ENCODE measurements around the gene NAGPA. TPM values are rescaled to one million over a fixed set of nuclear protein-coding genes. Genes with fewer than 3 reads are reported as not detected.

The NAGPA gene
- polyA plus RNA-seq, 4 donors, result 13.2 to 26.8 (median 21.5) TPM

GRCh38 chr16:4982056-4982867 lies 51.5 kb downstream of the NAGPA start:
- H3K36me3 ChIP-seq (ENCODE audit: control insufficient read depth in 3 of 3, insufficient read depth in 2 of 3, low read depth in 1 of 3, low read length in 3 of 3), result no peaks in the 10 kb centered on the region
- H3K4me1 ChIP-seq (ENCODE audit: control insufficient read depth in 3 of 3, insufficient read depth in 2 of 3, low read depth in 1 of 3, low read length in 2 of 3), result no peaks in the 10 kb centered on the region
- peaks cover 0 to 13% (median 5%) of the 10 kb centered on the region in 3 donors for H3K27me3 ChIP-seq (ENCODE audit: control insufficient read depth in 3 of 3, insufficient read depth in 3 of 3, low read length in 3 of 3)
- 53 to 63% (median 60%) methylated on average over 18 to 20 of the region's 20 CpGs for WGBS, 3 donors
- H3K9me3 ChIP-seq (ENCODE audit: control insufficient read depth in 2 of 2, insufficient read depth in 1 of 2, low read depth in 1 of 2, low read length in 1 of 2), result no peaks in the 10 kb centered on the region
- DNase-seq (no peak), FAIRE-seq (no peak)
- no peak overlapping the region for H3K27ac ChIP-seq (ENCODE audit: low read depth in 1 of 3, low read length in 2 of 3)
- H3K4me3 ChIP-seq (ENCODE audit: low read depth in 1 of 3, low read length in 3 of 3), result no peak overlapping the region

DNA sequence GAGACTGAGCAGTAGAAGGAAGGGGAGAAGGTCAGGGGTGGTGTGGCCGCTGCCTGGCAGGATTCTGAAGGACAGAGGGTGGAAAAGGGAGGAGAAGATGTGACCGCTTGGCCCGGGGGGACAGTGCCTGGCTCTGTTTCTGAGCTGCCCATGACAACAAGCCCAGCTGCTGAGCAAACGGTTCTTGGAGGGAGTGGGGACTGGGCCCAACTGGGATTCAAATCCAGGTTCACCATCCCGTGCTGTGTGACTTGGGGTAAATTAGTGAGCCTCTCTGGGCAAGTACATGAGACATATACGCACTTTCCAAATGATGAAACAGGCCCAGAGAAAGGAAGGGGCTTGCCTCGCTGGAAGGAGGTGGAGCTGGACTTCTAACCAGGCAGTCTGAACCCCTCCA lies 52.3 kb downstream of the NAGPA start:
- 71 to 82% (median 79%) methylated on average over 7 of the region's 7 CpGs for WGBS, 3 donors
- peaks cover 0 to 1% of the 10 kb centered on the region in 2 donors for H3K9me3 ChIP-seq (ENCODE audit: control insufficient read depth in 2 of 2, insufficient read depth in 1 of 2, low read depth in 1 of 2, low read length in 1 of 2)
- H3K27ac ChIP-seq (ENCODE audit: low read depth in 1 of 3, low read length in 2 of 3), result no peak overlapping the region
- FAIRE-seq, result no peak
- DNase-seq, result no peak
- no peaks in the 10 kb centered on the region for H3K36me3 ChIP-seq (ENCODE audit: control insufficient read depth in 3 of 3, insufficient read depth in 2 of 3, low read depth in 1 of 3, low read length in 3 of 3)
- no peak overlapping the region for H3K4me3 ChIP-seq (ENCODE audit: low read depth in 1 of 3, low read length in 3 of 3)
- peaks cover 0 to 9% (median 4%) of the 10 kb centered on the region in 3 donors for H3K27me3 ChIP-seq (ENCODE audit: control insufficient read depth in 3 of 3, insufficient read depth in 3 of 3, low read length in 3 of 3)
- H3K4me1 ChIP-seq (ENCODE audit: control insufficient read depth in 3 of 3, insufficient read depth in 2 of 3, low read depth in 1 of 3, low read length in 2 of 3), result no peaks in the 10 kb centered on the region

- Histone ChIP-seq H3K36me3 (ENCODE audit: control insufficient read depth in 3 of 3, insufficient read depth in 2 of 3, low read depth in 1 of 3, low read length in 3 of 3) (no peaks in the 10 kb centered on the region), H3K27ac (ENCODE audit: low read depth in 1 of 3, low read length in 2 of 3) (no peak overlapping the region), H3K27me3 (ENCODE audit: control insufficient read depth in 3 of 3, insufficient read depth in 3 of 3, low read length in 3 of 3) (peaks cover 0 to 4% (median 4%) of the 10 kb centered on the region in 3 donors), H3K4me1 (ENCODE audit: control insufficient read depth in 3 of 3, insufficient read depth in 2 of 3, low read depth in 1 of 3, low read length in 2 of 3) (no peaks in the 10 kb centered on the region), H3K4me3 (ENCODE audit: low read depth in 1 of 3, low read length in 3 of 3) (no peak overlapping the region), H3K9me3 (ENCODE audit: control insufficient read depth in 2 of 2, insufficient read depth in 1 of 2, low read depth in 1 of 2, low read length in 1 of 2) (peaks cover 0 to 6% of the 10 kb centered on the region in 2 donors)
- FAIRE-seq (no peak), DNase-seq (no peak)
- WGBS, 3 donors, result 56 to 72% (median 57%) methylated on average over 10 of the region's 10 CpGs
Measured at GRCh38 chr16:4980691-4981090, 53.0 kb downstream of the NAGPA start.

DNA sequence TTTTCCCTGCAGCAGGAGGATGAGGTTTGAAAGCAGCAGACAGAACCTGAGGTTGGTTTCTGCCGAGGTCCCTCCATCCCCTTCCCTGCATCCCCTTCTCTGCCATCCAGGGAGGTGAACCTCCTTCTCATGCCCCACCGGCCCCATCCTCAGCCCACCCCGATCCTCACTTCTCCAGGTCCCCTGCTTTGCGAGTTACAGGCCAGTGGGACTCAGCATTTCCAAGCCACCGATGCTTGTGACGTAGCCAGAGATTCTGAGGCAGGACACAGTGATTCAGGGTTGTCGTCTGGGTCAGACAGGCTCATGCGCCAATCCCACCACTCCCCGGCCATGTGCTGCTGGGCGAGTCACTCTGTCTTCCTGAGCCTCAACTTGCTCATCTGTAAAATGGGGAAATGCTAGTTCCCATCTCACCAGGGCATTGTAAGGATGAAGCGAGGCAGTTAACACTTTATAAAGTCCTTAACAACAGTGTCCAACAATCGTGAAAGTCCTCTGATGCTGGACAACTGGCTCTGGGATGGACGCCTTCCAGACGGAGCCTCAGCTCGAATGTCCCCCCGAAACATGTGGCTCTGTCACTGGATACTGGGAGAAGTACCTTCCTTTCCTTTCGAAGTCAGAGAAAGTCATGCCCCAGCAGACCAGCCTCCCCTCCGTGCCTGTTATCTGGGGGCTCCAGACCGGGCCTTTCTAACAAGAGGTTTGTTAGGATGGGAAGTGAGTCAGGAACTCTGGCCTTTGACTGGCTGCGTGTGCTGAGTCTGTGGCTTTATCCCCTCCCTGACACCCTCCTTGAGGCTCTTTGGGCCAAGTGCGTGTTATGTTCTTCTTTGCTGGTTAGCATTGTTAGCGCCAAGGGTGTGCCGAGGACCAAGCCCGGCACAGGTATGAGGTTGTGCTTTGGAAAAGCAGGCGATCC lies 53.7 kb downstream of the NAGPA start:
- no peaks in the 10 kb centered on the region for H3K4me1 ChIP-seq (ENCODE audit: control insufficient read depth in 3 of 3, insufficient read depth in 2 of 3, low read depth in 1 of 3, low read length in 2 of 3)
- no peak for DNase-seq
- H3K4me3 ChIP-seq (ENCODE audit: low read depth in 1 of 3, low read length in 3 of 3), result no peak overlapping the region
- no peaks in the 10 kb centered on the region for H3K36me3 ChIP-seq (ENCODE audit: control insufficient read depth in 3 of 3, insufficient read depth in 2 of 3, low read depth in 1 of 3, low read length in 3 of 3)
- H3K9me3 ChIP-seq (ENCODE audit: control insufficient read depth in 2 of 2, insufficient read depth in 1 of 2, low read depth in 1 of 2, low read length in 1 of 2), result peaks cover 0 to 6% of the 10 kb centered on the region in 2 donors
- no peak for FAIRE-seq
- WGBS, 3 donors, result 76 to 79% (median 76%) methylated on average over 25 of the region's 25 CpGs
- peaks cover 0 to 4% (median 4%) of the 10 kb centered on the region in 3 donors for H3K27me3 ChIP-seq (ENCODE audit: control insufficient read depth in 3 of 3, insufficient read depth in 3 of 3, low read length in 3 of 3)
- H3K27ac ChIP-seq (ENCODE audit: low read depth in 1 of 3, low read length in 2 of 3), result no peak overlapping the region

- FAIRE-seq (no peak), DNase-seq (no peak)
- no peak overlapping the region for H3K4me3 ChIP-seq (ENCODE audit: low read depth in 1 of 3, low read length in 3 of 3)
- 81 to 87% (median 84%) methylated on average over 7 of the region's 7 CpGs for whole genome bisulfite sequencing, 3 donors
- peaks cover 0 to 6% of the 10 kb centered on the region in 2 donors for H3K9me3 ChIP-seq (ENCODE audit: control insufficient read depth in 2 of 2, insufficient read depth in 1 of 2, low read depth in 1 of 2, low read length in 1 of 2)
- H3K4me1 ChIP-seq (ENCODE audit: control insufficient read depth in 3 of 3, insufficient read depth in 2 of 3, low read depth in 1 of 3, low read length in 2 of 3), result no peaks in the 10 kb centered on the region
- no peak overlapping the region for H3K27ac ChIP-seq (ENCODE audit: low read depth in 1 of 3, low read length in 2 of 3)
- no peaks in the 10 kb centered on the region for H3K36me3 ChIP-seq (ENCODE audit: control insufficient read depth in 3 of 3, insufficient read depth in 2 of 3, low read depth in 1 of 3, low read length in 3 of 3)
- H3K27me3 ChIP-seq (ENCODE audit: control insufficient read depth in 3 of 3, insufficient read depth in 3 of 3, low read length in 3 of 3), result peaks cover 0 to 4% (median 4%) of the 10 kb centered on the region in 3 donors
Measured at GRCh38 chr16:4979164-4979563, 54.6 kb downstream of the NAGPA start.

GRCh38 chr16:4976611-4977145 lies 57.1 kb downstream of the NAGPA start:
- Histone ChIP-seq H3K36me3 (ENCODE audit: control insufficient read depth in 3 of 3, insufficient read depth in 2 of 3, low read depth in 1 of 3, low read length in 3 of 3) (no peaks in the 10 kb centered on the region), H3K27me3 (ENCODE audit: control insufficient read depth in 3 of 3, insufficient read depth in 3 of 3, low read length in 3 of 3) (peaks cover 0 to 4% (median 0%) of the 10 kb centered on the region in 3 donors), H3K9me3 (ENCODE audit: control insufficient read depth in 2 of 2, insufficient read depth in 1 of 2, low read depth in 1 of 2, low read length in 1 of 2) (peaks cover 0 to 6% of the 10 kb centered on the region in 2 donors), H3K4me3 (ENCODE audit: low read depth in 1 of 3, low read length in 3 of 3) (no peak overlapping the region), H3K27ac (ENCODE audit: low read depth in 1 of 3, low read length in 2 of 3) (no peak overlapping the region), H3K4me1 (ENCODE audit: control insufficient read depth in 3 of 3, insufficient read depth in 2 of 3, low read depth in 1 of 3, low read length in 2 of 3) (no peaks in the 10 kb centered on the region)
- DNase-seq (peak in 1 of 2 donors; percentile 7), FAIRE-seq (no peak)
- 38 to 64% (median 59%) methylated on average over 5 of the region's 5 CpGs for WGBS, 3 donors

- H3K27me3 ChIP-seq (ENCODE audit: control insufficient read depth in 3 of 3, insufficient read depth in 3 of 3, low read length in 3 of 3), result peaks cover 0 to 4% (median 0%) of the 10 kb centered on the region in 3 donors
- 76 to 91% (median 85%) methylated on average over 2 of the region's 2 CpGs for WGBS, 3 donors
- no peak overlapping the region for H3K27ac ChIP-seq (ENCODE audit: low read depth in 1 of 3, low read length in 2 of 3)
- FAIRE-seq, result no peak
- no peaks in the 10 kb centered on the region for H3K36me3 ChIP-seq (ENCODE audit: control insufficient read depth in 3 of 3, insufficient read depth in 2 of 3, low read depth in 1 of 3, low read length in 3 of 3)
- H3K4me3 ChIP-seq (ENCODE audit: low read depth in 1 of 3, low read length in 3 of 3), result no peak overlapping the region
- DNase-seq, result no peak
- H3K4me1 ChIP-seq (ENCODE audit: control insufficient read depth in 3 of 3, insufficient read depth in 2 of 3, low read depth in 1 of 3, low read length in 2 of 3), result no peaks in the 10 kb centered on the region
- H3K9me3 ChIP-seq (ENCODE audit: control insufficient read depth in 2 of 2, insufficient read depth in 1 of 2, low read depth in 1 of 2, low read length in 1 of 2), result peaks cover 0 to 6% of the 10 kb centered on the region in 2 donors
Measured at GRCh38 chr16:4976079-4976478, 57.7 kb downstream of the NAGPA start.

Data from small intestine (tissue), 7 donors.